ENCODE results near the gene TBC1D8. TPM values are rescaled to one million over a fixed set of nuclear protein-coding genes. Genes with fewer than 3 reads are reported as not detected.

TBC1D8 gene
- total and polyA plus RNA-seq, 2 of the 13 experiments (the other 11 are each of a cell fraction or from before 2014, with no cell fraction given), result 45.1 to 95.4 TPM

DNA sequence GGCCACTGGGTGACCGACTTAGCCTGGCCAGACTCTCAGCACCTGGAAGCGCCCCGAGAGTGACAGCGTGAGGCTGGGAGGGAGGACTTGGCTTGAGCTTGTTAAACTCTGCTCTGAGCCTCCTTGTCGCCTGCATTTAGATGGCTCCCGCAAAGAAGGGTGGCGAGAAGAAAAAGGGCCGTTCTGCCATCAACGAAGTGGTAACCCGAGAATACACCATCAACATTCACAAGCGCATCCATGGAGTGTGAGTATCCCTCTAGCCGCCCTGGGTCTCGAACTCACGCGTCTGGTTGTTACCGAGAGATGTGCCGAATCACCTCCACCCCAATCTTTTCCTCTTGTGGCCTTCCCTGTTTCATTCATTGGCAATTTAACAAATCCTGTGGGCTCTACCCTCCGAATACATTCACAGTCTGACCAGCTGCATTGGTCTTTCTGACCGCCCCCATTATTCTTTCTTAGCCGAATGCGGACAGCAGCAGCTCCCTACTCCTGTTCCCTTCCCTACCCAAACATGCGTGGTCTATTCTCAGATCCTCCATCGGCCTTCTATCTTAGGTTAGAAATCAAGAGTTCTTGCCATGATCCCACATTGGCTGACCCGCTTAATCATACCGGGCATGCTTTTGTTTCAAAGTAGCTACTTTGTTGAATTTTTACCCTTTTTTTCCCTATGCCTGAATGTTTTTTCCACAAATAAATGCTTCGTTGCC lies 148.5 kb downstream of the TBC1D8 start (continued):
- no peak for TF ChIP-seq PAXIP1 (CRISPR knock-in tag; conservative IDR thresholded peaks at IDR 0.05)
- no peak for TF ChIP-seq ZNF574 (CRISPR knock-in tag; IDR thresholded peaks at IDR 0.05)
- TF ChIP-seq, protein P1, sequence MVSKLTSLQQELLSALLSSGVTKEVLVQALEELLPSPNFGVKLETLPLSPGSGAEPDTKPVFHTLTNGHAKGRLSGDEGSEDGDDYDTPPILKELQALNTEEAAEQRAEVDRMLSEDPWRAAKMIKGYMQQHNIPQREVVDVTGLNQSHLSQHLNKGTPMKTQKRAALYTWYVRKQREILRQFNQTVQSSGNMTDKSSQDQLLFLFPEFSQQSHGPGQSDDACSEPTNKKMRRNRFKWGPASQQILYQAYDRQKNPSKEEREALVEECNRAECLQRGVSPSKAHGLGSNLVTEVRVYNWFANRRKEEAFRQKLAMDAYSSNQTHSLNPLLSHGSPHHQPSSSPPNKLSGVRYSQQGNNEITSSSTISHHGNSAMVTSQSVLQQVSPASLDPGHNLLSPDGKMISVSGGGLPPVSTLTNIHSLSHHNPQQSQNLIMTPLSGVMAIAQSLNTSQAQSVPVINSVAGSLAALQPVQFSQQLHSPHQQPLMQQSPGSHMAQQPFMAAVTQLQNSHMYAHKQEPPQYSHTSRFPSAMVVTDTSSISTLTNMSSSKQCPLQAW (CRISPR knock-in tag; IDR thresholded peaks at IDR 0.05), result no peak
- 0 out of 2 replicates have a peak, but pooled peaks have one; percentile 3 for TF ChIP-seq ZKSCAN1 (IDR thresholded peaks at IDR 0.05; ENCODE audit: low read length)
- no peak for TF ChIP-seq ZNF33B (CRISPR knock-in tag; IDR thresholded peaks at IDR 0.05)
- no peak for TF ChIP-seq ZFAT (CRISPR knock-in tag; conservative IDR thresholded peaks at IDR 0.05)
- TF ChIP-seq NFATC3 (CRISPR knock-in tag; IDR thresholded peaks at IDR 0.05), result no peak
- TF ChIP-seq RXRA (CRISPR knock-in tag; IDR thresholded peaks at IDR 0.05), result no peak
- TF ChIP-seq TBX2 (CRISPR knock-in tag; IDR thresholded peaks at IDR 0.05; ENCODE audit: borderline replicate concordance), result no peak
- TF ChIP-seq, protein P2, sequence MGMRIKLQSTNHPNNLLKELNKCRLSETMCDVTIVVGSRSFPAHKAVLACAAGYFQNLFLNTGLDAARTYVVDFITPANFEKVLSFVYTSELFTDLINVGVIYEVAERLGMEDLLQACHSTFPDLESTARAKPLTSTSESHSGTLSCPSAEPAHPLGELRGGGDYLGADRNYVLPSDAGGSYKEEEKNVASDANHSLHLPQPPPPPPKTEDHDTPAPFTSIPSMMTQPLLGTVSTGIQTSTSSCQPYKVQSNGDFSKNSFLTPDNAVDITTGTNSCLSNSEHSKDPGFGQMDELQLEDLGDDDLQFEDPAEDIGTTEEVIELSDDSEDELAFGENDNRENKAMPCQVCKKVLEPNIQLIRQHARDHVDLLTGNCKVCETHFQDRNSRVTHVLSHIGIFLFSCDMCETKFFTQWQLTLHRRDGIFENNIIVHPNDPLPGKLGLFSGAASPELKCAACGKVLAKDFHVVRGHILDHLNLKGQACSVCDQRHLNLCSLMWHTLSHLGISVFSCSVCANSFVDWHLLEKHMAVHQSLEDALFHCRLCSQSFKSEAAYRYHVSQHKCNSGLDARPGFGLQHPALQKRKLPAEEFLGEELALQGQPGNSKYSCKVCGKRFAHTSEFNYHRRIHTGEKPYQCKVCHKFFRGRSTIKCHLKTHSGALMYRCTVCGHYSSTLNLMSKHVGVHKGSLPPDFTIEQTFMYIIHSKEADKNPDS (CRISPR knock-in tag; IDR thresholded peaks at IDR 0.05), result no peak
- TF ChIP-seq EEA1 (CRISPR knock-in tag; IDR thresholded peaks at IDR 0.05; ENCODE audit: borderline replicate concordance), result peak; percentile 69; the same call in 1 of the 2 replicates
- TF ChIP-seq TOE1 (CRISPR knock-in tag; IDR thresholded peaks at IDR 0.05), result no peak
- no peak for TF ChIP-seq NONO (IDR thresholded peaks at IDR 0.05)
- no peak for TF ChIP-seq NONO (CRISPR knock-in tag; conservative IDR thresholded peaks at IDR 0.05)
- TF ChIP-seq ZNF414 (CRISPR knock-in tag; IDR thresholded peaks at IDR 0.05), result no peak
- no peak for TF ChIP-seq ZFP36L2 (CRISPR knock-in tag; IDR thresholded peaks at IDR 0.05)
- TF ChIP-seq PHB2 (IDR thresholded peaks at IDR 0.05; ENCODE audit: partially characterized antibody), result no peak
- no peak for TF ChIP-seq POLR2AphosphoS2 (IDR thresholded peaks at IDR 0.05; ENCODE audit: low read depth, low read length)
- TF ChIP-seq SAFB2 (CRISPR knock-in tag; IDR thresholded peaks at IDR 0.05; ENCODE audit: borderline replicate concordance, low read depth), result no peak

All from HepG2 (cell line).